ENCODE results near the gene CISH.

CISH gene

DNA sequence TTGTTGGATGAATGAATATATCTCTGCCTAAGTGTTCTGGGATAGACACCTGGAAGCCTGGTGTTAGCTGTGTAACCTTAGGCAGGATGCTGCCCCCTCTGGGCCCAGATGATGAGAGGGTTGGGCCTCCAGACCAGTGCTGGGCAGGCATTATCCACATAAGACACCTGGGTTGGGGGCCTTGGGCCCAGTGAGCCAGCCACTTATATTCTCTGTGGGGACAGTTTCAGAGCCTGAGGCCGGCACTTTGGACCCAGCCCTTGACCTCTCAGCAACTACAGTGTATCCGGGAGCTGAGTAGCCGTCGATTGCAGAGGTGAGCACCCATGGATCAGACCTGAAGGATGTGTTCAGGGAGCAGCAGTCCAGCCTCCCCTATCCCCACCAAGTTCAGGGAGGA is 40.1 kb downstream of the CISH start:
- DNase-seq (ENCODE audit: low spot score), result no peak

DNA sequence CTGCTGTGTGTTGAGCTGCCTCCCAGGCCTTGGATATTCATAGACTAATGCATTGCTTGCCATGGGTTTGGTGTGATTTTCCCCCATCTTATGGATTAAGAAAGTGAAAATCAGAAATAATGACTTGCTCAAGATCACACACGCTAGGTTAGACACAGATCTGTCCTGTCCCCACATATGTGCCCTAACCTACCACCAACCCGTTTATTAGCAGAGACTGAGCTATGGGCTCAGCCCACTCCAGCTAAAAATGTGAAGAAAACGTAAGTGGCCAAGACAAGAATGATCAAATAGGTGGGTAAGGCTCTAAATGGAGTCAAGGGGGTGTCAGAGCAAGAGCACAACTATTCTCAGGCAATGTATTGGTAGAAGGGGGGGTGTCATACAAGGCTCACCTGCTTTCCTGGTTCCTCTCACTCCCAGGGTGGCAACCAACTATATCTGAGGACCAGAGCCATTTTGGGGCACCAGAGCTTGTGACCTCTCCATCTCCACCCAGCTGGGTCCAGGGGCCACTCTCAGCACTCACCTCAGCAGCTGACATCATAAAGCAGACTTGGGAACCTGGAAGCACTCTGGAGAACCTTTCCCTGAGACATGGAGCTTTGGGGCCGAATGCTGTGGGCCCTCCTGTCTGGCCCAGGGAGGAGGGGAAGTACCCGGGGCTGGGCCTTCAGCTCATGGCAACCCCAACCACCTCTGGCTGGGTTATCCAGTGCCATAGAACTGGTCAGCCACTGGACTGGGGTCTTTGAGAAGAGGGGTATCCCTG is 40.9 kb downstream of the CISH start:
- no peak for DNase-seq (ENCODE audit: low spot score)

DNA sequence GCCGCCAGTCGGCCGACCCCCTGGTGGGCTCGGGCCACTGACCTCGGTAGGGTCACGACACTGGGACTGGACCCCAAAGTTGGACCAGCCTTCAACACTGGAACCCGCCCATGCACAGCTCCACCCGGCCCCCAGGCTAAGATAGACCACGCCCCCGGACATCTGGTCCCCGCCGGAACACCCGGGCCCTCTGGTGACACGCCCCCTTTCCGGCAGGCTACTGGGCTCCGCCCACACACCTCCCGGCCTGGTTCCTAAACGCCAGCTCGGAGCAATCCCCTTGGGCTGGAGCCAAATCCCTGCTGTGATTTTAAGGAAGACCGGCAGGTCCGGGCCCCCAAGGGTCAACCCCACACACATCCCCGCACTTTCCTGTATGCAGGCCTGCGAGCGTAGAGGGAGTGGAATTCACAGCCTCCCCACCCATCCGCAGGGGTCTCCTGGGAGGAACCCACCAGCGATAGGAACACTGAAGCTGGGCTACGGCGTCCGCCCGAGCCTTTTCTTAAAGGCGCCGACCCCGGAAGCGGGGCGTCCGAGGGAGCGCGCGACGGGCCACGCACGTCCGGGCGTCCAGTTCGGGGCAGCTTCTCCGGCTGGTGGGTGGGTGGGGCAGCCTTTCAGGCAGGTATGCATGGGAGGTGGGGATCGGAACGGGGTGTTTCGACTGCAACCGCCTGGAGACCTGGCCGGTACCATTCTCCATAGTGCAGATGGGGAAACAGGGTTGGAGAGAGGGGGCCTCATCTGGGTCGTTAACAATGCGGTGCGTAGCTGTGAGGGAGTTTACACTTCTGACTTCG is 42.4 kb downstream of the CISH start, which contains the start of gene HEMK1:
TSS of gene HEMK1 (plus strand) at position 576 of the 803 bp plus-strand sequence. CDS start 1,583 bp downstream, outside the sequence.
- peak; percentile 95 for DNase-seq (ENCODE audit: low spot score)

DNA sequence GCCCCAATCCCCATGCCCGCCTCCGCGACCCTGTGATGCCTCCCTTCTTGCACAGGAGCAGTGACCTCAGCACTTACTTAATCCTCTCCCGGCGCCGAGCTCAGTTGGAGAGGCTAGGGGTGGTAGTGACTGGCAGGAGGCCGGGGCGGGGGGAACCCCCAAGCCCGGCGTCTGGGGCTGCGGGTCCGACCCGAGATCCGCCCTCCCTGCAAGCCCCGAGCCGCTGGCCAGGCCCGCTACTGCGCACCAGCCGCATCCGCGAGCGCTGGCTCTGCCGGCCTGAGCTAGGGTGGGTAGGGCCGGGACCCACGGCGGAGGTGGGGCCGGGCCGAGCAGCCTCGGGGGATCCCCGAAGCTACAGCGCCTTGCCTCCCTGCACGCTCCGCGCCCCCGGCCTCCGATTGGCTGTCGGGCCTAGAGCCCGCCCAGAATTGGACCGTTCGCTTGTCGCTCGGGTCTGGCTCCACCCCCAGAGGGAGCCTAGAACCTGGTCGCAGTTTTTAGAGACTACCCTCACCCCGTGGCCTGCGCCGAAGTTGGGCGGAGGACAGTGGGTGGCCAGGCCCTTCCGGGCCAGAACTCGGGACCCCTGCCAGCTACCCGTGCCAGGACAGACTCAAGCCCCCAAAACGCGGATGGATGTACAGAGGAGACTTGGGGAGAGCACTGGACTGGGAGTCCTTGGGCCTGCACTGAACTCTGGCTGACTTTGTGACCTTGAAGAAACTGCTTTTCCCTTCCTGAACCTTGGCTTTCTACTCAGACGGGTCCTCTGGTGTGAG is 44.0 kb downstream of the CISH start, which contains the start of gene C3orf18:
TSS of gene C3orf18 (minus strand) at position 362 of the 782 bp plus-strand sequence. CDS start 2,048 bp downstream, outside the sequence.
- peak; percentile 88 for DNase-seq (ENCODE audit: low spot score)

DNA sequence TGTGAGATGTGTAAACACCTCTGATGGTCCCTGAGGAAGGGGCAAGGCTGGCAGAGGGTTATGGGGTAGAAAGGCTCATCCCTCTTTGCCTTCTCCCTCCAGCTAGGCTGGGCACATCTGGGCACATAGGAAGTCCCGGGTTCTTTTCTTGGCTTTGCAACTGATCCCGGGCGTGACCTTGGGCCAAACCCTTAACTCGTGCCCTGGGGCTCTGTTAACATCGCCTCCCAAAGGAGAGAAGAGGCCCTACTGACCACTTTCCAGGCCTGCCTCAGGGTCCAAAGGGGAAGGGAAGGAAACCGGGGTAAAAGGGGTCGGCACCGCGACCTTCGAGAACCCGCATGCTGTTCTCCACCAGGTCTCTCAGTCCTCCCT is 44.6 kb downstream of the CISH start:
- no peak for DNase-seq (ENCODE audit: low spot score)

DNA sequence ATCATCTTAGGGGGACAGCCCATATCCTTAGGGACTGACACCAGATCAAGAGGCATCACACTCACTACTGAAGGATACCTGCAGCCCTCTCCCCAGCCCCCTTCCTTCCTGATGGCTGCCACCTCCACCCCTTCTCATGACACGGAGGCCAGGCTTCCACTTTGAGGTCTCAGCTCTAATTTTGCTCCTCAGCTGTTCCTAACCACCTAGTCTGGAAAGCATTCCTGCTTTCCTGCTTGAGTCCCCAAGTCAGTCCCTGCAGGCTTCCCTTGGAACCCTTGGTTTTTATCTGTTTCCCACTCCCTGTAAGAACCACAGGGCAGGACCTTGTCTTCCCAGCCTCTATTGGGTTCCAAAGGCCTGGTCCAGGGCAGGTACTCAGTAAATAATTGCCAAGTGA is 47.3 kb downstream of the CISH start:
- DNase-seq (ENCODE audit: low spot score), result no peak

DNA sequence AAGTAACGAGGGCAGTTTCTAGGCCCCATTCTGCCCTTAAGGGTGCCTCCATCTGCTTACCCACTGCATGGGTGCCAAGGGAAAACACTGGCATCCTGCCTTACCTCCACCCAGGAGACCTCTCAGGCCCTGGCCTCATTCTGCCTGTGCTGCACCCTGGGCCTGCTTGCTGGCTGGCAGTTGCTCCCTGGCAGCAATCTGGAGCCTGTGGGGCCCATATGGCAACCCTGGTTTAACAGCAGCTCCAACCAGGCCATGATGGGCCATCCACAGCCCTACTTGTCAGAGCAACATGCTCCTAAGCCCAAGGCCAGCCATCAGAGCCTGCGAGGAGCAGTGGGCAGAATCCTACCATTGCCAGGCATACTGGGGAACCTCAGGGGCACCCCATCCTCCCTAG is 47.7 kb downstream of the CISH start:
- no peak for DNase-seq (ENCODE audit: low spot score)

DNA sequence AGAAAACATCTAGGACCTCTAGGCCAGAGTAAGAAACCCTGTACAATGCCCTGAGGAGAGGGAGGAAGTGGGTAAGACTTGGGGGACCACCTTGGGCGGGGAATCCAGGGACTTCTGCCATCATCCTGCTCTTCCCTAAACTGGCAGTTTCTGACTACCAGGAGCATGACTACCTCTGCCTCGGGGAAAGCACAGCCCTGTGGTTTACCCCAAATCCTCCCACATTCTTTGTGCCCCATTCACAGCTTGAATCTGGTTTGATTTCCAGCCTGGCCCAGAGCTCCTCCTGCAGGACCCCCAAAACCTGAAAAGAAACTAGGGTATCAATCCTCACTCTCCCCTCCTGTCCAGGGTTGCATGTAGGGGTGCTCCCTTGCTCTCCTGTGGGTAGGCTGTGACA is 48.7 kb downstream of the CISH start:
- DNase-seq (ENCODE audit: low spot score), result no peak

DNA sequence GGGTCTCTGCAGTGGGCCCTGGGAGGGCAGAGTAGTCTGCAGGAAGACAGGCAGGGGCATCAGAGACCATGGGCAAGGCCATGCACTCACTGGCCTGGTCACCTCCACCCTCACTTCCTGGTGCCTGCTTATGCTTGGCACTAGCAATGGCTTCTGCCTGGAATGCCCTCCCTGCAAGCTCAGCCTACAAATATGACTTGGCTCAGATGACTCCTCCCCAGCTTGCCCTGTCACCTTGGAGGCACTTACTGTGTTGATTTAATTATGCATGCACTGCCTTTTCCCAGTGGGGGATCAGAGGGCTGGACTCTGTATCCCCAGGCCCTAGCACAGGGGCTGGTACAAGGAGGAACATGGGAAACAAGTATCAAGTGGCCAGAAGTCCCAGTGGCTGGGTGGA is 51.9 kb downstream of the CISH start:
- DNase-seq (ENCODE audit: low spot score), result no peak

DNA sequence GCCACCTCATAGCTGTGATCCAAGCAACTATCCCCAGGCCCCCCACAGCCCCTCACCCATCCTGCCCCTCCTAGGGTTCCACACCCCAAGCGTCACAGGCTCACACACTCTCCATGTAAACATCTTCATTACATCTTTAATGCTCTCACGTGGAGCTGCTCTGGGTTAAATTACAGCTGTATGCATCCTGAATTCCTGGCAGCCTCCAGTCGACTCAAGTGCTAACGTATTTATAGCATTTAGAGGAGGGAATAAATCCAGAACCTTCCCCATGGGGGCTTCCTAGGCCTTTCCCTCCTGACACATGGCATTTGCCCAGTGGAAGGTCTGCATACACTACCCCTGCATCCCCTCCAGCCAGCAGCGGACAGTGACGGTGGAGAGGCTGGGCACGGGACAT is 53.7 kb downstream of the CISH start:
- DNase-seq (ENCODE audit: low spot score), result no peak

DNA sequence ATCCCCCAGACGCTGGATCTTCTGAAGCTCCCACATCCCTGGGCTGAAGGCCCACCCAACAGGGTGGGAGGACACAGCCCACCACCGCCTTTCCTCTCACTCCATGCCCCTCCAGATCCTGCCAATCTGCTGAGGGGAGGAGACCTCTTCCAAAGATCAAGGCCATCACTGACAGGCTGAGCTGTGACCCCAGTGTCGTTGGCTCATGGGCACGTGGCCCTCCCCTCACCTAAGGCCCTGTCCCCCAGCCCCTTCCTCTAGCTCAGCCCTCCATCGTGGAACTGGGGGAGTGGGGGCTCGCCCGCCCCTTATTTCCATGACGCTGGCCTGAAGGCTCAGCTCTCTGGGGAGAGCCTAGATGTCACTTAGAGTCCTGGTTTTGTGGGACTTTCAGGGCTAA is 54.5 kb downstream of the CISH start:
- DNase-seq (ENCODE audit: low spot score), result no peak
